Memory B cell (primary cell): ENCODE measurements around the gene FAM9C.
A peak's percentile ranks its signal among the peaks of the same experiment; 100 is the strongest.
"Not testable (repeated sequence)": the region's sequence is repeated elsewhere in the genome, so short reads cannot be mapped to it uniquely, and the experiment has no call there.

Experiments
- ATAC-seq: fragments of 150-1000 bp; cut with Tn5 transposase; 2 replicates; pipeline ENCODE4 v1.10.0; 2021; ENCODE audit warnings: low read depth, mild to moderate bottlenecking, moderate library complexity
- DNase-seq, 2 donors: peaks; one replicate each; pipeline ENCODE4 v3.0.0; 2022; ENCODE audit warnings: low spot score in 2 of 2
- H3K27ac Mint-ChIP-seq: one replicate; pipeline ENCODE4 v1.8.0; 2022; ENCODE audit warnings: mild to moderate bottlenecking, moderate library complexity, mixed read lengths
- H3K27me3 Mint-ChIP-seq: one replicate; pipeline ENCODE4 v1.8.0; 2022; ENCODE audit warnings: mixed read lengths
- H3K36me3 Mint-ChIP-seq: one replicate; pipeline ENCODE4 v1.8.0; 2022; ENCODE audit warnings: mild to moderate bottlenecking, mixed read lengths
- H3K4me1 Mint-ChIP-seq: one replicate; pipeline ENCODE4 v1.8.0; 2022; ENCODE audit warnings: mixed read lengths
- H3K4me3 Mint-ChIP-seq: one replicate; pipeline ENCODE4 v1.8.0; 2022; ENCODE audit warnings: mild to moderate bottlenecking, moderate library complexity, mixed read lengths
- H3K9me3 Mint-ChIP-seq: one replicate; pipeline ENCODE4 v1.8.0; 2022; ENCODE audit warnings: mixed read lengths

The FAM9C gene

DNA sequence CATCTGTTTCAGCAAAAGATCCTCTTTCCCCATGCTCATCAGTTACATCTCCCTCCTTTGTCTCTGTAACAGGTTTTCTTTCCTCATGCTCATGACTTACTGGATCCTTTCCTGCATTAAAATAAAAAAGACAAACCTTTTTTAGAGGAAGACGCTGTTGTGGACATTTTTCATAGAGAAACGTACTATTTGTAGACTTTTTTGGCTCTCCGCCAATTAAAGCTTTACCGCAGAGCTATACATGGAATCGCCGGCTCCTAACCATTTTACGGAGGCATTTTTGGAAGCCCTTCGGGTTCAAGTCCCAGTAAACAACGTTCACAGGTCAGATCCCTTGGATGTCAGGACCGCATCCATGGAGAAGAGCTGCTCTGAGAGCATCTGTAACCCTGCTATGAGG is 1.3 kb downstream of the FAM9C start:
- ATAC-seq (no peak), DNase-seq (no peak)
- Mint-ChIP-seq H3K27ac (no peak overlapping the region), H3K27me3 (no peaks in the 10 kb centered on the region), H3K36me3 (no peaks in the 10 kb centered on the region), H3K4me1 (peaks cover 2% of the 10 kb centered on the region), H3K4me3 (no peak overlapping the region), H3K9me3 (peaks cover 1% of the 10 kb centered on the region)

DNA sequence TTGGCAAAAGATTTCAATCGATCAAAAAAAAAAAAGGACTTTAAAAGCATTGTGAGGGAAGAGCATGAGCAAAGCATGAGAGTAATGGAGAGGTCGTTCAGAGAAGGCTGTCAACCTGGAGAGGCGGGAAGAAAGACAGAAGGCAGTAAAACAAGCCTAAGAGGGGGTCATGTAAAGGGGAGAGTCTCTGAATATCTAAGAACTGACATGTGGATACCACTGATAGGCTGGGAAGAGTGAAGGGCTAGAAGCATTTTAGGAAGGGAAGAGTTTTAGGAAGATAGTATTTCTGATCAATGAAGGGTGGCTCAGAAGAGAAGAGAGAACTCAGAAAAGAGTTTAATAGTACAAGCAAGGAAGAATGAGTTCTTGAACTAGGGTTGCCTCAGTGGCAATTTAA is 7.5 kb downstream of the FAM9C start:
- ATAC-seq (no peak), DNase-seq (no peak)
- H3K27ac Mint-ChIP-seq = no peak overlapping the region
- H3K4me1 Mint-ChIP-seq = peaks cover 5% of the 10 kb centered on the region
- H3K36me3 Mint-ChIP-seq = no peaks in the 10 kb centered on the region
- H3K9me3 Mint-ChIP-seq = peaks cover 5% of the 10 kb centered on the region
- H3K4me3 Mint-ChIP-seq = no peak overlapping the region
- no peaks in the 10 kb centered on the region for H3K27me3 Mint-ChIP-seq

- H3K4me3 Mint-ChIP-seq = no peak overlapping the region
- DNase-seq = no peak
- no peak for ATAC-seq
- H3K27ac Mint-ChIP-seq = no peak overlapping the region
- peaks cover 13% of the 10 kb centered on the region for H3K4me1 Mint-ChIP-seq
- peaks cover 3% of the 10 kb centered on the region for H3K9me3 Mint-ChIP-seq
- no peaks in the 10 kb centered on the region for H3K36me3 Mint-ChIP-seq
- H3K27me3 Mint-ChIP-seq = no peaks in the 10 kb centered on the region
These were observed 11.2 kb downstream of the FAM9C start for GRCh38 chrX:13033193-13033592.

DNA sequence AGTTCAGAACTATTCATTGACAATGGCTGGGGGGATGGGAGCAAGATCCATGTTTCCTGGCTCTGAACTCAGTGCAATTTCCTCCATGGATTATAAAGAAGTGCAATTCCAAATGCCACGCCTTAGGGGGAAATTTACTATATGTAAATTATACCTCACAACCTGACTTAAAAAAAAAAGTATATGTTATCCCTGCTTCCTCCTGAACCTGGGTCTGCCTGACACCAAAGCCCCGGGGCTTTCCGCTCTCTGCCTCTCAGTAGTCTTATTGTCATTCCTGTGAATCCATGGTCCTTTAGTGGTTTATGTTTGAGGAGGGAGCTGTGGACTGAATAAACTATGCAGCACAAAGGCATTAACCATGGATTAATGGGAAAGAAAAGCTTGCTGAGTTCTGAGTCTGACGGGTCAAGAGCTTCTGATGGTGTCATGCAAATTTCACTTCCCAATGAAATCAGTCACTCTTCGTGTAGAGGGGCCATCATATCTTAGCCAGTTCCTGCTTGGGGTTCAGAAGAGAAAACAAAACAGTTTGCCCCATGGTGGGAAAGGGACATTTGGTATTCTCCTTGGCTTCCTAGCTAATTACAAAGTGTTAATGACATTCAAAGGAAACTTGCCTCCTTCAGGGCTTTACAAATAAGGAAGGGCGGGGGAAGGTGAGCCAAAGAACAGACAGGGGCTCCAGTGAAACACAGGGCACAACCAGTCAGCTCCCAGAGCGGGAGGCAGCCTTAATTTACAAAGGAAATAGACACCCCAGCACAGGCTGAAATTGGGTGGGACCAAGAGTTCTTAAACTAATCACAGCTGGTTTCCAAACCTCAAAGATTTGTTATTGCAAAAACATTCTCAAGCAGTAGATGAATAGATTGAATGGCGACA is 14.3 kb downstream of the FAM9C start:
- ATAC-seq (no peak), DNase-seq (no peak)
- Mint-ChIP-seq H3K4me1 (peaks cover 17% of the 10 kb centered on the region), H3K27me3 (no peaks in the 10 kb centered on the region), H3K4me3 (peak overlapping the region; percentile 59), H3K9me3 (no peaks in the 10 kb centered on the region), H3K36me3 (peaks cover 2% of the 10 kb centered on the region), H3K27ac (no peak overlapping the region)

DNA sequence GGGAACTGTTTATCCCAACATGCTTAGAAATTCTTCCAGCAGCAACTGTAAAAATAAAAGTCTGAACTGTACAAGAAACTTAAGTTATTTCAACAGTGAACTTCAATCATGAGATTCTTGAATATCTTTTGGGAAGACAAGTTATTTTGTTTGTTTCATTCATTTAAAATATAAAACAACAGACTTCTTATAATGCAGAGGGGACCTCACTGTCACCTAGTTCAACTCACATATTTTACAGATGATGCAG is 14.9 kb downstream of the FAM9C start:
- DNase-seq (no peak), ATAC-seq (no peak)
- Mint-ChIP-seq H3K27me3 (no peaks in the 10 kb centered on the region), H3K4me1 (peaks cover 21% of the 10 kb centered on the region), H3K36me3 (peaks cover 2% of the 10 kb centered on the region), H3K4me3 (no peak overlapping the region), H3K27ac (no peak overlapping the region), H3K9me3 (no peaks in the 10 kb centered on the region)

DNA sequence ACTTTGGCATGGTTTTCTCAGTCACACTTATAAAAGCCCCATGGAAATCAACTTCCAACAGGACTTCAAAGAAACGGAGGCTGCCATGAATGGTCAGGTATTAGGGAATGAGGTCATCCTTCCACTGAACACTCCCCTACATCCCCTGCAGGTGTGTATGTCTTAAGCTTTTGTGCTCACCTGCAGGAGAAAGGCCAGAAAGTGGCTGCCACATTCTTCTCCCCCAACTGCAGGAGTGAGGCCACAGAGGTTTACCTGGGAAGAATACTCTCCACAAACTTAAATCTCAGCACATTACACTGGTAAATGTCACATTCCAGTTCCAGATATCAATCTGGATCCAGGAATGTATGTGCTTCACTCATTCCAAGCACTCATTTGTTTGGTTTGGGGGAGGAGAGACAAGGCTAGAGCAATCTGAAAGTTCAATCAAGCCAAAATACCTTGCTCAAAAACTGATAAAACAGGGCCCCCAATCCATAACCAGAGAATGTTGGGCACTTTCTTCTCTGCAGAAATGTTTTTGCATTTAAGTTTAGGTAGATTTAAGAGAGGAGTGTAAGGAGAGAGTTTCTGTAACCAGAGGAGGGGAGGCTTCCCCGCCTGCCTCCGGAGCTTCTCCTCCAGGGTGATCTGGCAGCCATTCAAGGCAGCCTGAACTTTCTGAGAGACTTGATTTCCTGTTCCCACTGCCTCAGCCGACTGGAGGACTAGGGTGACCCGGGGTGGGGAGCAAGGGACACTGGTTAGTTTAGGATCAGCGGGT is 15.4 kb downstream of the FAM9C start:
- Mint-ChIP-seq H3K4me3 (no peak overlapping the region), H3K27me3 (no peaks in the 10 kb centered on the region)

GRCh38 chrX:13026877-13027652 is 17.4 kb downstream of the FAM9C start:
- ATAC-seq = no peak

More for the DNA sequence above, 15.4 kb downstream of the FAM9C start:
- Mint-ChIP-seq H3K27ac (no peak overlapping the region), H3K9me3 (no peaks in the 10 kb centered on the region), H3K36me3 (peaks cover 2% of the 10 kb centered on the region), H3K4me1 (peaks cover 20% of the 10 kb centered on the region)
- DNase-seq = no peak
- no peak for ATAC-seq

GRCh38 chrX:13024986-13025385 is 19.4 kb downstream of the FAM9C start:
- ATAC-seq = no peak
- no peak for DNase-seq
- H3K27ac Mint-ChIP-seq = peak overlapping the region; percentile 32
- peaks cover 18% of the 10 kb centered on the region for H3K4me1 Mint-ChIP-seq
- no peaks in the 10 kb centered on the region for H3K9me3 Mint-ChIP-seq
- H3K4me3 Mint-ChIP-seq = no peak overlapping the region
- no peaks in the 10 kb centered on the region for H3K27me3 Mint-ChIP-seq
- peaks cover 2% of the 10 kb centered on the region for H3K36me3 Mint-ChIP-seq

More at GRCh38 chrX:13026877-13027652, 17.4 kb downstream of the FAM9C start:
- Mint-ChIP-seq H3K4me1 (peaks cover 24% of the 10 kb centered on the region), H3K9me3 (no peaks in the 10 kb centered on the region), H3K27me3 (no peaks in the 10 kb centered on the region), H3K27ac (no peak overlapping the region), H3K4me3 (no peak overlapping the region), H3K36me3 (peaks cover 2% of the 10 kb centered on the region)
- DNase-seq = no peak

DNA sequence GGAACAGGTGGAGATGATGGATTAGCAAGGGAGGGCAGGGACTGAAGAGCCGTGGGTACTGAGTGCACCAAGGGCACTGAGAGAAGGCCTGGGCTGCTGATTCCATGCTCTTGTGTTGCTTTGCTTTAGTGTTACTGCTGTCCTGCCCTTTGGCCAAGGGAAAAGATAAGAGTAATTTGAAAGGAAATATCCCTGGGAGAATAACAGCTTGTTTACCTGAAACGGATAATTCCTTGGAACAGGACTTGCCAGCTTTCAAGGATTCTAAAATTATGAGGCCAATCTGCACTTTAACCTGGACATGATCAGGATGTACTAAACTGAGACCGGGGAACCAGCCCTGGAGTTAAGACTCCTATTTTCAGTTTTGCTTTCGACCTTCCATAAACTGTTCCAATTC is 20.4 kb downstream of the FAM9C start:
- DNase-seq (no peak), ATAC-seq (no peak)
- Mint-ChIP-seq H3K27ac (no peak overlapping the region), H3K4me1 (peaks cover 16% of the 10 kb centered on the region), H3K27me3 (no peaks in the 10 kb centered on the region), H3K9me3 (no peaks in the 10 kb centered on the region), H3K4me3 (no peak overlapping the region), H3K36me3 (peaks cover 2% of the 10 kb centered on the region)

DNA sequence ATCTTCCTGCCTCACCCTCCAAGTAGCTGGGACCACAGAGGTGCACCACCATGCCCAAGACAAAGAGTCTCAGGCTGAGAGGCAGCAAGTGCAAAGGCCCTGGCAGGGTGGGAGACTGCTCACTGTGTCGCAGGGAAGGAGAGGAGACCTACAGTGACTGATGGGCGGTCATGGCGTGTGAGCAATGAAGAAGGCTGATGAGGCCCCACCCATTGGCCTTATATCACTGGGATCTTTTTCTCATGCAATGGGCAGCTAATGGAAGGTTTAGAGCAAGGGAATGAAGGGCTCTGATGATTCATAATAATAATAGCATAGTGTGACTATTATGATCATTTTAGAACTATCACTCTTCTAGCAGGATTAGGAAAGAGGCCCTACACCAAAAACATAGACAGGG is 20.9 kb downstream of the FAM9C start:
- no peaks in the 10 kb centered on the region for H3K27me3 Mint-ChIP-seq
- ATAC-seq (no peak), DNase-seq (no peak)
- no peak overlapping the region for H3K27ac Mint-ChIP-seq
- H3K9me3 Mint-ChIP-seq = no peaks in the 10 kb centered on the region
- H3K36me3 Mint-ChIP-seq = peaks cover 2% of the 10 kb centered on the region
- H3K4me3 Mint-ChIP-seq = peak overlapping the region; percentile 14
- peaks cover 16% of the 10 kb centered on the region for H3K4me1 Mint-ChIP-seq

GRCh38 chrX:13022926-13023325 is 21.5 kb downstream of the FAM9C start:
- Mint-ChIP-seq H3K27me3 (no peaks in the 10 kb centered on the region), H3K36me3 (peaks cover 2% of the 10 kb centered on the region), H3K27ac (peak overlapping the region; percentile 58), H3K4me3 (no peak overlapping the region), H3K4me1 (peaks cover 16% of the 10 kb centered on the region), H3K9me3 (no peaks in the 10 kb centered on the region)
- DNase-seq = peak in 1 of 2 donors; percentile 16
- ATAC-seq = peak; percentile 95

- H3K36me3 Mint-ChIP-seq, DNase-seq, H3K27me3 Mint-ChIP-seq, ATAC-seq, H3K9me3 Mint-ChIP-seq: not testable (repeated sequence)
- peak overlapping the region; percentile 35 for H3K27ac Mint-ChIP-seq
- peak overlapping the region; percentile 17 for H3K4me3 Mint-ChIP-seq
- H3K4me1 Mint-ChIP-seq = peaks cover 27% of the 10 kb centered on the region
These were observed 27.7 kb downstream of the FAM9C start for GRCh38 chrX:13016731-13017130.

GRCh38 chrX:13015536-13016236 is 28.7 kb downstream of the FAM9C start:
- DNase-seq = no peak
- Mint-ChIP-seq H3K27ac (peak overlapping the region; percentile 78), H3K27me3 (no peaks in the 10 kb centered on the region), H3K4me1 (peaks cover 28% of the 10 kb centered on the region), H3K36me3 (no peaks in the 10 kb centered on the region), H3K9me3 (no peaks in the 10 kb centered on the region), H3K4me3 (peak overlapping the region; percentile 21)
- peak; percentile 9 for ATAC-seq
